Measurements from ENCODE around the gene OR1F1.

- TF ChIP-seq, protein P1, sequence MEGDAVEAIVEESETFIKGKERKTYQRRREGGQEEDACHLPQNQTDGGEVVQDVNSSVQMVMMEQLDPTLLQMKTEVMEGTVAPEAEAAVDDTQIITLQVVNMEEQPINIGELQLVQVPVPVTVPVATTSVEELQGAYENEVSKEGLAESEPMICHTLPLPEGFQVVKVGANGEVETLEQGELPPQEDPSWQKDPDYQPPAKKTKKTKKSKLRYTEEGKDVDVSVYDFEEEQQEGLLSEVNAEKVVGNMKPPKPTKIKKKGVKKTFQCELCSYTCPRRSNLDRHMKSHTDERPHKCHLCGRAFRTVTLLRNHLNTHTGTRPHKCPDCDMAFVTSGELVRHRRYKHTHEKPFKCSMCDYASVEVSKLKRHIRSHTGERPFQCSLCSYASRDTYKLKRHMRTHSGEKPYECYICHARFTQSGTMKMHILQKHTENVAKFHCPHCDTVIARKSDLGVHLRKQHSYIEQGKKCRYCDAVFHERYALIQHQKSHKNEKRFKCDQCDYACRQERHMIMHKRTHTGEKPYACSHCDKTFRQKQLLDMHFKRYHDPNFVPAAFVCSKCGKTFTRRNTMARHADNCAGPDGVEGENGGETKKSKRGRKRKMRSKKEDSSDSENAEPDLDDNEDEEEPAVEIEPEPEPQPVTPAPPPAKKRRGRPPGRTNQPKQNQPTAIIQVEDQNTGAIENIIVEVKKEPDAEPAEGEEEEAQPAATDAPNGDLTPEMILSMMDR (IDR thresholded peaks at IDR 0.05) = no peak
- no peak for TF ChIP-seq POLR2A (IDR thresholded peaks at IDR 0.05)
These were observed 35.0 kb upstream of the OR1F1 start for GRCh38 chr16:3152991-3153368.
